ENCODE measurements around the gene SVBP.

The SVBP gene

GRCh38 chr1:42806171-42806570, 11.0 kb downstream of the SVBP start:
- no peak for DNase-seq (ENCODE audit: low spot score)

- DNase-seq (ENCODE audit: low spot score), result no peak
Observed at GRCh38 chr1:42801832-42802473, 15.2 kb downstream of the SVBP start.

- DNase-seq (ENCODE audit: low spot score), result no peak
Observed at GRCh38 chr1:42797979-42798378, 19.2 kb downstream of the SVBP start.

- no peak for DNase-seq (ENCODE audit: low spot score)
Observed at GRCh38 chr1:42797414-42797813, 19.8 kb downstream of the SVBP start.

GRCh38 chr1:42793824-42794223, 23.4 kb downstream of the SVBP start:
- no peak for DNase-seq (ENCODE audit: low spot score)

- DNase-seq (ENCODE audit: low spot score), result no peak
Observed at GRCh38 chr1:42788021-42788420, 29.2 kb downstream of the SVBP start.

- no peak for DNase-seq (ENCODE audit: low spot score)
Observed at GRCh38 chr1:42786097-42786496, 31.1 kb downstream of the SVBP start.

- no peak for DNase-seq (ENCODE audit: low spot score)
Observed at GRCh38 chr1:42784946-42785693, 32.1 kb downstream of the SVBP start, which contains the start of gene TMEM269. TMEM269 (plus strand) TSS chr1:42784991; CDS start chr1:42789894, 4,903 bp downstream.

- no peak for DNase-seq (ENCODE audit: low spot score)
Observed at GRCh38 chr1:42784547-42784945, 32.7 kb downstream of the SVBP start.

- no peak for DNase-seq (ENCODE audit: low spot score)
Observed at GRCh38 chr1:42783092-42783491, 34.1 kb downstream of the SVBP start.

GRCh38 chr1:42780176-42780575, 37.0 kb downstream of the SVBP start:
- DNase-seq (ENCODE audit: low spot score), result no peak

- DNase-seq (ENCODE audit: low spot score), result no peak
Observed at GRCh38 chr1:42779725-42780124, 37.5 kb downstream of the SVBP start.

- peak; percentile 40 for DNase-seq (ENCODE audit: low spot score)
Observed at GRCh38 chr1:42777852-42778251, 39.3 kb downstream of the SVBP start.

- no peak for DNase-seq (ENCODE audit: low spot score)
Observed at GRCh38 chr1:42776502-42776901, 40.7 kb downstream of the SVBP start.

- no peak for DNase-seq (ENCODE audit: low spot score)
Observed at GRCh38 chr1:42774928-42775526, 42.2 kb downstream of the SVBP start.

- DNase-seq (ENCODE audit: low spot score), result no peak
Observed at GRCh38 chr1:42773420-42773819, 43.8 kb downstream of the SVBP start.

GRCh38 chr1:42769811-42770210, 47.4 kb downstream of the SVBP start:
- no peak for DNase-seq (ENCODE audit: low spot score)

GRCh38 chr1:42768172-42768571, 49.0 kb downstream of the SVBP start:
- DNase-seq (ENCODE audit: low spot score), result no peak

- no peak for DNase-seq (ENCODE audit: low spot score)
Observed at GRCh38 chr1:42767510-42768000, 49.6 kb downstream of the SVBP start.

GRCh38 chr1:42766741-42767509, 50.3 kb downstream of the SVBP start, which contains the start of the genes C1orf50 and P3H1:
C1orf50 (plus strand) TSS chr1:42767249; CDS start chr1:42767312, 63 bp downstream.
P3H1 (minus strand) TSS chr1:42767028; CDS start chr1:42766971, 57 bp downstream.
- peak; percentile 100 for DNase-seq (ENCODE audit: low spot score)

- peak; percentile 36 for DNase-seq (ENCODE audit: low spot score)
Observed at GRCh38 chr1:42765832-42766740, 51.1 kb downstream of the SVBP start.
